Neural crest cell (in vitro differentiated cells): ENCODE results near the gene NRG3. TPM values are rescaled to one million over a fixed set of nuclear protein-coding genes. Genes with fewer than 3 reads are reported as not detected.

ENCODE experiments used
- DNase-seq: peaks from one replicate; pipeline ENCODE4 v3.0.0; 2021; ENCODE audit warnings: low read depth, mixed read lengths, low spot score
- H3K27ac Mint-ChIP-seq: one replicate; pipeline ENCODE4 v1.8.0; 2021; ENCODE audit warnings: mild to moderate bottlenecking, mixed read lengths; ENCODE audit not compliant: unreplicated experiment
- H3K27me3 Mint-ChIP-seq: 2 replicates; pipeline ENCODE4 v1.8.0; 2021; ENCODE audit warnings: low read depth, mild to moderate bottlenecking, mixed read lengths
- H3K36me3 Mint-ChIP-seq: 2 replicates; pipeline ENCODE4 v1.8.0; 2021; ENCODE audit warnings: low read depth, mild to moderate bottlenecking, mixed read lengths
- H3K4me1 Mint-ChIP-seq: 2 replicates; pipeline ENCODE4 v1.8.0; 2021; ENCODE audit warnings: mixed read lengths
- H3K4me3 Mint-ChIP-seq: one replicate; pipeline ENCODE4 v1.8.0; 2021; ENCODE audit warnings: mild to moderate bottlenecking, mixed read lengths
- H3K9me3 Mint-ChIP-seq: 2 replicates; pipeline ENCODE4 v1.8.0; 2021; ENCODE audit warnings: mixed read lengths
- total RNA-seq: library from RNA; stranded (reverse); gene quantifications from 2 replicates; pipeline ENCODE4 v1.2.1, GENCODE V29; 2021
- TF ChIP-seq, protein P1 (sequence below): fragments of 200-600 bp; sonication (generic); conservative IDR thresholded peaks from 2 replicates; pipeline ENCODE4 v1.5.0; 2021; ENCODE audit warnings: antibody characterized with exemption, mild to moderate bottlenecking

Gene NRG3
- total RNA-seq, 1 donor from 2014 or later, result 3.1 TPM

DNA sequence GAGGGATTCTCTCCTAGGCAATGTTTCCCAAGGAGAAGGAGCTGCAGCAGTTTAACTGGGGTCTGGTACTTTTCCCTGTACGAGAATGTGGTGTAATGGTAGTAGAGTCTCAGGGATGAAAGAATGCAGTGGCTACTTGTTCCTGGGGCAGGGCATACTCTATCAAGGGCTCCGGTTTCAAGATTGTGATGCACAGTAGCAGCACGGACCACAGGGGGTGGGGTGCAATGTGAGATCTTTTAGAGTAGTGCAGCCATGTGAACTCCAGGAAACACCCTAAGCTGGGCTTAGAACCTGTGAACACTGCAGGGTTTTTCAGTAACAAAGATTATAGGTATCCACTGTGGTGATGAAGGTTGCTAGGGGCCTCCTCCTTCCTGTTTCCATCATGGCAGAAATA lies 903.9 kb downstream of the NRG3 start:
- Mint-ChIP-seq H3K36me3 (peaks cover 4% of the 10 kb centered on the region), H3K4me3 (no peak overlapping the region), H3K4me1 (no peaks in the 10 kb centered on the region), H3K27me3 (no peaks in the 10 kb centered on the region), H3K27ac (no peak overlapping the region), H3K9me3 (peaks cover 12% of the 10 kb centered on the region)
- TF ChIP-seq, protein P1, sequence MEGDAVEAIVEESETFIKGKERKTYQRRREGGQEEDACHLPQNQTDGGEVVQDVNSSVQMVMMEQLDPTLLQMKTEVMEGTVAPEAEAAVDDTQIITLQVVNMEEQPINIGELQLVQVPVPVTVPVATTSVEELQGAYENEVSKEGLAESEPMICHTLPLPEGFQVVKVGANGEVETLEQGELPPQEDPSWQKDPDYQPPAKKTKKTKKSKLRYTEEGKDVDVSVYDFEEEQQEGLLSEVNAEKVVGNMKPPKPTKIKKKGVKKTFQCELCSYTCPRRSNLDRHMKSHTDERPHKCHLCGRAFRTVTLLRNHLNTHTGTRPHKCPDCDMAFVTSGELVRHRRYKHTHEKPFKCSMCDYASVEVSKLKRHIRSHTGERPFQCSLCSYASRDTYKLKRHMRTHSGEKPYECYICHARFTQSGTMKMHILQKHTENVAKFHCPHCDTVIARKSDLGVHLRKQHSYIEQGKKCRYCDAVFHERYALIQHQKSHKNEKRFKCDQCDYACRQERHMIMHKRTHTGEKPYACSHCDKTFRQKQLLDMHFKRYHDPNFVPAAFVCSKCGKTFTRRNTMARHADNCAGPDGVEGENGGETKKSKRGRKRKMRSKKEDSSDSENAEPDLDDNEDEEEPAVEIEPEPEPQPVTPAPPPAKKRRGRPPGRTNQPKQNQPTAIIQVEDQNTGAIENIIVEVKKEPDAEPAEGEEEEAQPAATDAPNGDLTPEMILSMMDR, result no peak
- no peak for DNase-seq

DNA sequence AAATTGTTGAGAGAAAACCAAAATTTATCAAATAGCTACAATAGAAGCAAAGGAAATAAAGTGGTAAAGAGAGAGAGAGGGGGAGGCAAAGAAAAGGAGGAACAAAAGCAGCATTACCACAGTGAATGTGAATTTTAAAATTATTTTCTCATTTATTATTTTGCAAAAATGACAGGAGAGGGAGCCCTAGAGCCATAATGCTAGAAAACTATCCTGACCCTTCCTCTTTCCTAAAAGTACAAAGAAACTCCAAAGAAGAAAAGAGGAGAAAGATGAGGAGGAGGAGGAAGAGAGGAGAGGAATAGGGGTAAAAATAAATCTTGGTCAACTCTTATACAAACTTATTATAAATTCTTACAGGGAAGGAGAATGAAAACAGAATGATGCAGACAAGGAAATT lies 921.5 kb downstream of the NRG3 start:
- peaks cover 5% of the 10 kb centered on the region for H3K4me1 Mint-ChIP-seq
- H3K4me3 Mint-ChIP-seq, result no peak overlapping the region

DNA sequence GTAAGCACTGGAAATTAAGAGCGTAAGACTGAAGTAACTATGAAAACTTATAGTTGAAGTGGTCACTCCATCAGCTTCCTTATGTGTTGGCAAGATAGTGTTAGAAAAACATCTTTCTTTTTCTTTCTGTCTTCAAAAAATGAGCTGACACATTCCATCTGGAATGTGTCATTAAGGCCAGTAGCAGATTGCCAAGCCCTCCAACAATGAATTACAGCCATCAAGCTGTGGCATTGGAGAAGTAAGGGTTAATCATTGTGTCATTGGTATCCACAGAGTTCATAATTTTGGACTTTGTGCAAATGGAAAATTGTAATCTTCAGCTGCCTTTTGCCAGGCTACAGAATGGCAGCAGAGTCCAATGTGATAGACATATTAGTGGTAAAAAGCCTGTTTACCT lies 926.3 kb downstream of the NRG3 start:
- H3K4me3 Mint-ChIP-seq, result no peak overlapping the region
- peaks cover 5% of the 10 kb centered on the region for H3K4me1 Mint-ChIP-seq
- H3K9me3 Mint-ChIP-seq, result no peaks in the 10 kb centered on the region
- H3K27me3 Mint-ChIP-seq, result no peaks in the 10 kb centered on the region
- TF ChIP-seq, protein P1, result no peak
- no peaks in the 10 kb centered on the region for H3K36me3 Mint-ChIP-seq
- DNase-seq, result no peak
- H3K27ac Mint-ChIP-seq, result no peak overlapping the region

More for the DNA sequence above, 921.5 kb downstream of the NRG3 start:
- Mint-ChIP-seq H3K9me3 (peaks cover 1% of the 10 kb centered on the region), H3K36me3 (no peaks in the 10 kb centered on the region), H3K27me3 (no peaks in the 10 kb centered on the region), H3K27ac (no peak overlapping the region)
- DNase-seq, result no peak
- TF ChIP-seq, protein P1, result peak; percentile 71

DNA sequence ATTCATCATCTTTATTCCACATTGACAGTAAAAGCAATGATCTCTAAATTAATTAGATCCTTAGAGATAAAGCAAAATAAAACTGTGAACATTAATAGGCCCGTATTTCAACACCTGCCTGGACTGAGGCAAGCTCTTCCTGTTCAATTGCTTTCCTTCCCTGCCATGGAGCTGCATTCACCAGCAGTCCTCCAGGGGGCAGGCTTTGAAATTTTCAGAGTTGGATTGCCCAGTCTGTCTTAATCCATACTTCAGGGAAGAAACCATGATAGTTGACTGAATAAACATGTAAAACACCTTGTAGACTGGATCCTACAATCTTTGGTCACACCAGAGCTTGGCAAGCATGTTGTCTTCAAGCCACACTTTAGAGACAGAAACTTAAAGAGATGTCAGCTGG lies 936.6 kb downstream of the NRG3 start:
- H3K27ac Mint-ChIP-seq, result no peak overlapping the region
- H3K4me3 Mint-ChIP-seq, result no peak overlapping the region
- no peaks in the 10 kb centered on the region for H3K36me3 Mint-ChIP-seq
- TF ChIP-seq, protein P1, result peak; percentile 65
- no peaks in the 10 kb centered on the region for H3K27me3 Mint-ChIP-seq
- peak; percentile 14 for DNase-seq
- H3K4me1 Mint-ChIP-seq, result peaks cover 5% of the 10 kb centered on the region
- H3K9me3 Mint-ChIP-seq, result no peaks in the 10 kb centered on the region

DNA sequence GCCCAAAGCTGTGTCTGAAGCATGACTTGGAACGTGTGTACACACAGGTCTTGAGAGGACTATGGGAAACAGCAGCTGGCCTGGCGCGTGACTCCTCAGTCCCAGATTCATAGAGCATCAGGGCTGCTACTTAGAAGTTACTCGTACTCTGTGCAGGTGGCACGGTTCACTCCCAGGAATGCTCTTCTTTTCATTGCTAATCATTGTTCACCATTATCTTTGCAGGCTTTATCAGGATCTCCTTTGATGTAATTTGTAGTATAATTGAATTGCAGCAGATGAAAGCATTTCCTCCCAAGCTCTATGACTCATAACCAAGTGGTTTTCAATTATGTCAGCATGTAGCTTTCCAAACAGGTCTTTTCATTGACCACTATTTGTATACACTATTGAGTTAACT lies 938.9 kb downstream of the NRG3 start:
- no peak overlapping the region for H3K4me3 Mint-ChIP-seq
- no peak overlapping the region for H3K27ac Mint-ChIP-seq

More for the DNA sequence above, 938.9 kb downstream of the NRG3 start:
- peaks cover 20% of the 10 kb centered on the region for H3K4me1 Mint-ChIP-seq
- no peaks in the 10 kb centered on the region for H3K9me3 Mint-ChIP-seq
- TF ChIP-seq, protein P1, result no peak
- no peaks in the 10 kb centered on the region for H3K36me3 Mint-ChIP-seq
- H3K27me3 Mint-ChIP-seq, result no peaks in the 10 kb centered on the region
- DNase-seq, result no peak
